CD14-positive monocyte (primary cell): ENCODE measurements around the gene SPEF2. TPM values are rescaled to one million over a fixed set of nuclear protein-coding genes. Genes with fewer than 3 reads are reported as not detected.

Experiments used
- DNase-seq, 3 donors: peaks; one replicate each; pipeline ENCODE4 v3.0.0-alpha.2; 2011 to 2022
- H2AFZ ChIP-seq: 2 replicates; pipeline ENCODE4 v1.6.0; 2012; ENCODE audit warnings: mild to moderate bottlenecking, low read depth, low read length, inconsistent platforms; ENCODE audit not compliant: insufficient read depth, poor library complexity, severe bottlenecking
- H3K27ac ChIP-seq, 2 donors: 1 replicate in 1 of 2; 2 replicates in 1 of 2; pipeline ENCODE4 v1.5.1; 2012 to 2013; ENCODE audit warnings: low read length in 2 of 2, control low read depth in 1 of 2, inconsistent platforms in 1 of 2, low read depth in 1 of 2, mild to moderate bottlenecking in 1 of 2
- H3K27me3 ChIP-seq, 2 donors: one replicate each; pipeline versions ENCODE4 v1.6.0 to v1.6.1; 2011 to 2013; ENCODE audit warnings: low read length in 2 of 2; ENCODE audit not compliant: control insufficient read depth in 2 of 2, insufficient read depth in 2 of 2
- H3K36me3 ChIP-seq, 2 donors: replicated peaks in 1 of 2; 1 replicate in 1 of 2; 2 replicates in 1 of 2; pipeline versions ENCODE4 v1.5.1 to v1.6.1; 2012 to 2013; ENCODE audit warnings: low read length in 2 of 2, control low read depth in 1 of 2, inconsistent platforms in 1 of 2, mild to moderate bottlenecking in 1 of 2; ENCODE audit not compliant: insufficient read depth in 2 of 2, control insufficient read depth in 1 of 2
- H3K4me1 ChIP-seq, 2 donors: 1 replicate in 1 of 2; 2 replicates in 1 of 2; pipeline versions ENCODE4 v1.5.1 to v1.6.1; 2012 to 2013; ENCODE audit warnings: low read length in 2 of 2, control low read depth in 1 of 2, inconsistent platforms in 1 of 2, mild to moderate bottlenecking in 1 of 2, moderate library complexity in 1 of 2; ENCODE audit not compliant: insufficient read depth in 2 of 2, control insufficient read depth in 1 of 2
- H3K4me2 ChIP-seq: replicated peaks from 2 replicates; pipeline ENCODE3; 2012; ENCODE audit warnings: low read length, moderate library complexity, mild to moderate bottlenecking; ENCODE audit not compliant: poor library complexity, severe bottlenecking; ENCODE audit errors: extremely low read depth
- H3K4me3 ChIP-seq, 3 experiments: fragments of 200-600 bp in 1 of 3; sonication (generic) in 1 of 3; replicated peaks in 1 of 3; 1 replicate in 2 of 3; 2 replicates in 1 of 3; pipeline ENCODE4 v1.5.1; 2011 to 2013; ENCODE audit warnings: low read length in 3 of 3, mild to moderate bottlenecking in 3 of 3, control low read depth in 2 of 3, low read depth in 2 of 3, inconsistent platforms in 1 of 3, moderate library complexity in 1 of 3
- H3K79me2 ChIP-seq: 2 replicates; pipeline ENCODE4 v1.6.0; 2012; ENCODE audit warnings: mild to moderate bottlenecking, control low read depth, inconsistent platforms, low read length, moderate library complexity; ENCODE audit not compliant: insufficient read depth
- H3K9ac ChIP-seq: 2 replicates; pipeline ENCODE4 v1.6.0; 2017; ENCODE audit warnings: low read length, mild to moderate bottlenecking; ENCODE audit not compliant: insufficient read depth, poor library complexity, severe bottlenecking
- H3K9me3 ChIP-seq, 2 donors: replicated peaks in 1 of 2; 1 replicate in 1 of 2; 2 replicates in 1 of 2; pipeline versions ENCODE4 v1.5.1 to v1.6.1; 2012 to 2013; ENCODE audit warnings: low read length in 2 of 2, control low read depth in 1 of 2; ENCODE audit not compliant: control insufficient read depth in 1 of 2, insufficient read depth in 1 of 2
- H4K20me1 ChIP-seq: 2 replicates; pipeline ENCODE4 v1.6.0; 2012; ENCODE audit warnings: mild to moderate bottlenecking, low read length, control low read depth, moderate library complexity; ENCODE audit not compliant: insufficient read depth
- H3K27ac Mint-ChIP-seq, 7 donors: one replicate each; pipeline ENCODE4 v1.8.0; 2020; ENCODE audit warnings: mild to moderate bottlenecking in 7 of 7, mixed read lengths in 7 of 7, moderate library complexity in 6 of 7, inconsistent platforms in 2 of 7
- H3K27me3 Mint-ChIP-seq, 3 donors: one replicate each; pipeline ENCODE4 v1.8.0; 2021 to 2022; ENCODE audit warnings: low read depth in 3 of 3, mild to moderate bottlenecking in 3 of 3, mixed read lengths in 3 of 3, moderate library complexity in 3 of 3, inconsistent platforms in 1 of 3
- H3K36me3 Mint-ChIP-seq, 2 donors: one replicate each; pipeline ENCODE4 v1.8.0; 2020; ENCODE audit warnings: mixed read lengths in 2 of 2, inconsistent platforms in 1 of 2, mild to moderate bottlenecking in 1 of 2
- H3K4me1 Mint-ChIP-seq: one replicate; pipeline ENCODE4 v1.8.0; 2020; ENCODE audit warnings: mild to moderate bottlenecking, mixed read lengths
- H3K4me3 Mint-ChIP-seq, 2 donors: one replicate each; pipeline ENCODE4 v1.8.0; 2020; ENCODE audit warnings: mild to moderate bottlenecking in 2 of 2, mixed read lengths in 2 of 2, moderate library complexity in 1 of 2
- H3K9me3 Mint-ChIP-seq, 7 donors: one replicate each; pipeline ENCODE4 v1.8.0; 2020 to 2022; ENCODE audit warnings: mixed read lengths in 7 of 7, mild to moderate bottlenecking in 6 of 7, moderate library complexity in 6 of 7, inconsistent platforms in 2 of 7
- WGBS: methylation state at CpG from one replicate; pipeline ENCODE4 v1.1.5; 2013; ENCODE audit warnings: missing lambda C conversion rate; ENCODE audit not compliant: insufficient coverage; 5-methylcytosine and 5-hydroxymethylcytosine counted together
- intact Hi-C, 2 donors: fragments of 100-400 bp; cut with micrococcal nuclease; formaldehyde crosslinking; loops; one replicate each; pipeline versions ENCODE4 v1.15.0 to v1.15.1; 2023
- polyA plus RNA-seq, 3 donors: library from polyadenylated mRNA; depleted of rRNA in 1 of 3; unstranded in 2 of 3; stranded (reverse) in 1 of 3; fragments of 300-500 nt in 2 of 3; fragments of >200 nt in 1 of 3; fragmentation: Illumina TruSeq in 2 of 3; gene quantifications; 1 replicate in 2 of 3; 2 replicates in 1 of 3; pipeline ENCODE4 v1.2.3, GENCODE V29; 2012 to 2021
- TF ChIP-seq, protein P1 (sequence below): fragments of 200-600 bp; IDR thresholded peaks from one replicate; pipeline ENCODE4 v1.8.0; 2022; ENCODE audit warnings: antibody characterized with exemption, mild to moderate bottlenecking

The SPEF2 gene
- polyA plus RNA-seq, 3 donors: 0.46 to 0.96 (median 0.48) TPM

DNA sequence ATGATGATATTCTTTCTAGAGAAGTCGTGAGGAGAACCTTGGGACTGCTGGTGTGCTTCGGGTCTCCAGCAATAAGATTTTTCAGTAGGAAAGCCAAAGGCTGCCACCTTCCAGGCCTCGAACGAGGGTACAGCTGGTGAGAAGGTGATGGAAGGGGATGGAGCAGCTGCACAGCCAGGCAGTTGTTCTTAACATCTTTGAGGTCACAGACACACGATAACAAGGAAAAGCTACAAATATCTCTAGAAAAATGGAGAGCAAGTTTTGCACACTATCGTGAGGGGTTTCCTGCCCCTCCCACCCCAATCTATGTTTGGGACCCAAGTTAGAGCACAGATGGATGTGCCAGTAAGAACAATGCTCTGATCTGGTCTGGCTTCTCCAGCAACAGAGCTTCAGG is 232.2 kb downstream of the SPEF2 start:
- no peak overlapping the region for H3K9ac ChIP-seq
- H3K4me3 Mint-ChIP-seq: no peak overlapping the region
- TF ChIP-seq, protein P1, sequence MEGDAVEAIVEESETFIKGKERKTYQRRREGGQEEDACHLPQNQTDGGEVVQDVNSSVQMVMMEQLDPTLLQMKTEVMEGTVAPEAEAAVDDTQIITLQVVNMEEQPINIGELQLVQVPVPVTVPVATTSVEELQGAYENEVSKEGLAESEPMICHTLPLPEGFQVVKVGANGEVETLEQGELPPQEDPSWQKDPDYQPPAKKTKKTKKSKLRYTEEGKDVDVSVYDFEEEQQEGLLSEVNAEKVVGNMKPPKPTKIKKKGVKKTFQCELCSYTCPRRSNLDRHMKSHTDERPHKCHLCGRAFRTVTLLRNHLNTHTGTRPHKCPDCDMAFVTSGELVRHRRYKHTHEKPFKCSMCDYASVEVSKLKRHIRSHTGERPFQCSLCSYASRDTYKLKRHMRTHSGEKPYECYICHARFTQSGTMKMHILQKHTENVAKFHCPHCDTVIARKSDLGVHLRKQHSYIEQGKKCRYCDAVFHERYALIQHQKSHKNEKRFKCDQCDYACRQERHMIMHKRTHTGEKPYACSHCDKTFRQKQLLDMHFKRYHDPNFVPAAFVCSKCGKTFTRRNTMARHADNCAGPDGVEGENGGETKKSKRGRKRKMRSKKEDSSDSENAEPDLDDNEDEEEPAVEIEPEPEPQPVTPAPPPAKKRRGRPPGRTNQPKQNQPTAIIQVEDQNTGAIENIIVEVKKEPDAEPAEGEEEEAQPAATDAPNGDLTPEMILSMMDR: no peak
- H3K9me3 ChIP-seq: peaks cover 21 to 27% of the 10 kb centered on the region in 2 donors
- peaks cover 21% of the 10 kb centered on the region for H3K4me1 Mint-ChIP-seq
- no peak overlapping the region for H3K27ac Mint-ChIP-seq
- no peak overlapping the region for H3K27ac ChIP-seq
- H3K9me3 Mint-ChIP-seq: peaks cover 16 to 35% (median 30%) of the 10 kb centered on the region in 7 donors
- no peaks in the 10 kb centered on the region for H3K27me3 Mint-ChIP-seq
- H3K4me2 ChIP-seq: no peak overlapping the region
- H3K4me3 ChIP-seq: no peak overlapping the region
- H3K27me3 ChIP-seq: no peaks in the 10 kb centered on the region
- H3K36me3 Mint-ChIP-seq: no peaks in the 10 kb centered on the region
- no peak overlapping the region for H2AFZ ChIP-seq
- intact Hi-C loops: no loop called here
- H4K20me1 ChIP-seq: no peaks in the 10 kb centered on the region
- H3K4me1 ChIP-seq: peaks cover 10 to 12% of the 10 kb centered on the region in 2 donors
- H3K36me3 ChIP-seq: no peaks in the 10 kb centered on the region
- WGBS: 93% methylated on average over 5 of the region's 6 CpGs
- no peak for DNase-seq
- no peaks in the 10 kb centered on the region for H3K79me2 ChIP-seq

DNA sequence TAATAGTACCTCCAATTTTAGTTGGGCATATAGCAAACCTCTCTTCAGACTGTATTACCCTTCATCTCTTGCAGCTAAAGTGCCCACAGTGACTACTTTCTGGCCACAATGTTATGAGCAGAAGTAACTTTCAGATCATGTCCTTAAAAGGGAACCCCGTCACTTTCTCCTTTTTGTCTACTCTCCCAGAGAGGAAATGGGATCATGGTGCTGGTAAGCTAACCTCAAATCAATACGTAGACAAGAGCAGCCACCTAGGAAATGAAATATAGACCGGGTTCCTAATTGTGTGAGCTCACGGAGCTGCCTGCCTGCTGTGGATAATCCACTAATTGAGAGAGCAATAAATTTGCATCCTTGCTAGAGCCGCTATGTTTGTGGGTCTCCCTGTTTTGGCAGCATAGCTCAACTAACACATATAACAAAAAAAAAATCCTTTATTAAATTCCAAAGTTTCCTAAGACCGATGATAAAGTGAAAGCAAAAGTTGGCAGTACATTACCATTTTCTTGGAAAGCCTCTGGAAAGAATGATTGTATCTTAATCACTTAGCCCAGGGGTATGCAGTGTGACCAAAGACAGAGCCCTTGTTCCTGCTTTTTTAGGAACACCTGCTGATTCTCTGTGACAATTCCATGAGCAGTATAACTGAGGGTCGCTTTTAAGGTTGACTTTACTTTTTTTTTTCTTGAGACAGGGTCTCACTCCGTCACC is 233.5 kb downstream of the SPEF2 start:
- H3K4me1 Mint-ChIP-seq: peaks cover 22% of the 10 kb centered on the region
- H3K9me3 Mint-ChIP-seq: peaks cover 7 to 23% (median 17%) of the 10 kb centered on the region in 7 donors
- 100% methylated on average over 1 of the region's 8 CpGs for WGBS
- DNase-seq: no peak
- H3K27ac Mint-ChIP-seq: no peak overlapping the region
- Histone ChIP-seq H4K20me1 (no peaks in the 10 kb centered on the region), H3K27ac (no peak overlapping the region), H3K79me2 (no peaks in the 10 kb centered on the region), H2AFZ (no peak overlapping the region), H3K4me1 (peaks cover 10 to 14% of the 10 kb centered on the region in 2 donors), H3K36me3 (no peaks in the 10 kb centered on the region), H3K27me3 (no peaks in the 10 kb centered on the region), H3K9ac (no peak overlapping the region), H3K4me2 (no peak overlapping the region), H3K9me3 (peaks cover 9 to 14% of the 10 kb centered on the region in 2 donors), H3K4me3 (no peak overlapping the region)
- intact Hi-C loops: no loop called here
- no peaks in the 10 kb centered on the region for H3K27me3 Mint-ChIP-seq
- no peaks in the 10 kb centered on the region for H3K36me3 Mint-ChIP-seq
- TF ChIP-seq, protein P1: no peak
- no peak overlapping the region for H3K4me3 Mint-ChIP-seq
